CMK (cell line): ENCODE measurements around the gene TEX22.

ENCODE experiments used
- DNase-seq: peaks from one replicate; pipeline ENCODE4 v3.0.0-alpha.2; 2010; ENCODE audit warnings: low read depth

Gene TEX22

GRCh38 chr14:105456736-105457617, 58.6 kb downstream of the TEX22 start:
- DNase-seq, result no peak

DNA sequence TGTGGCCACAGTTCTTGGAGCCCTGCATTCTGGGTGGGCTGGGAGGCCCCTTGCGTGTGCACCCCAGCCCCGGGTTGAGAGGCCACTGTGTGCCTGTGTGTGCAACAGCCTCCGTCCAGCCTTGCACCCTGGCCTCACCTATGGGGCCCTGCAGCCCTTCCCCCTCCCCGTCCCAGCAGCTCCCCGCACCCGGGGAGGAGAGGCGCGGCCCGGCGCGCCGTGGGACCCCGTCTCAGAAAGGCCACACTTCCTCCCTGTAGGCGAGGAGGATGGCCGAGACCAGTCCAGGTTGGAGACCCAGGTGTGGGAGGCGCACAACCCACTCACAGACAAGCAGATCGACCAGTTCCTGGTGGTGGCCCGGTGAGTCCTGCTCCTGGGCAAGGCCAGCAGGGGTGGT, 59.7 kb downstream of the TEX22 start:
- DNase-seq, result no peak

DNA sequence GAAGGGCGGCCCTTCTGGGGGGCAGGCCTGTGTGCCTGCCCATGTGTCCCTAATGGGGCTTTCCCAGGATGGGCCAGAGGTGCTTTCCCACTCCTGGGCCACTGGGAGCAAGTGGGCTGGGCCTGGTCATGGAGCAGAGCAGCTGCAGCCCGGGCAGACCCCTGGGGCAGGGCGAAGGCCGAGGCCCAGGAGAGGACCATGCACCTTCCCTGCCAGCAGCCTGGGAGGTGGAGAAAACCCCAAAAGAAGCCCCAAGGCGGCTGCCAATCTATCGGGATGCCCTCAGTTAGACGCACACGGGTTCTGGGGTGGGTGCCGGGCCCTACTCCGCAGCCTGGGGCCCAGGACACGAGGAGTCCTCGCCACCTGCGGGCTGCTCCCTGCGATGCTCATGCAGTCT, 60.2 kb downstream of the TEX22 start:
- no peak for DNase-seq

- no peak for DNase-seq
Observed at GRCh38 chr14:105460116-105460515, 61.8 kb downstream of the TEX22 start.

- no peak for DNase-seq
Observed at GRCh38 chr14:105460616-105461015, 62.3 kb downstream of the TEX22 start.

DNA sequence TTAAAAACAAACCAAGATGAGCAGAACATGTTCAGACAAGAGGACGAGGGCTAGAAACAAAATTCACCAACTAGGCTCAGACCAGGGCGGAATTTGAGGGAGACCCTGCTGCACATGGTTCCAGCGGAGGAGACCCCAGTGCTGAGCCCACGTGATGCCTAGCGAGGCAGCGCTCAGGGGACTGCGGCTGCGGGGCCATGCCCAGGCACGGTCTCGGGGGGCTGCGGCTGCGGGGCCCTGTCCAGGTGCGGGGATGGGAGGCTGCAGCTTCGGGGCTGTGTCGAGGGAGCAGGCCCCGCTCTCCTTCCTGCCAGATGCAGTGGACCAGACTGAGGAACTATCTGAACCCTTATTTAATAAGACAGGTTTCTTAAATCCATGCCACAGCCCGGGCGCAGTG, 63.6 kb downstream of the TEX22 start:
- no peak for DNase-seq
